IMR-90 (cell line): ENCODE results near the gene ZNF264.

Experiments
- BHLHE40 ChIP-seq: fragments of 150-350 bp; IDR thresholded peaks from 2 replicates; pipeline ENCODE4 v1.6.1; 2016; ENCODE audit warnings: mild to moderate bottlenecking, low read depth, low read length
- CEBPB ChIP-seq: IDR thresholded peaks from 2 replicates; pipeline ENCODE4 v1.6.1; 2012; ENCODE audit warnings: low read depth, low read length, improper control_type of control experiment
- FOS ChIP-seq: fragments of 150-350 bp; IDR thresholded peaks from 2 replicates; pipeline ENCODE4 v1.6.1; 2016; ENCODE audit warnings: low read depth, low read length
- POLR2A ChIP-seq: IDR thresholded peaks from 2 replicates; pipeline ENCODE4 v1.6.1; 2012; ENCODE audit warnings: mild to moderate bottlenecking, low read depth, low read length
- RFX5 ChIP-seq: IDR thresholded peaks from 2 replicates; pipeline ENCODE4 v1.8.0; 2012; ENCODE audit warnings: low read depth, mild to moderate bottlenecking, low read length, moderate library complexity
- TF ChIP-seq, protein P1 (sequence below): conservative IDR thresholded peaks from 2 replicates; pipeline ENCODE4 v1.5.1; 2012; ENCODE audit warnings: mild to moderate bottlenecking, low read depth, low read length, improper control_type of control experiment

DNA sequence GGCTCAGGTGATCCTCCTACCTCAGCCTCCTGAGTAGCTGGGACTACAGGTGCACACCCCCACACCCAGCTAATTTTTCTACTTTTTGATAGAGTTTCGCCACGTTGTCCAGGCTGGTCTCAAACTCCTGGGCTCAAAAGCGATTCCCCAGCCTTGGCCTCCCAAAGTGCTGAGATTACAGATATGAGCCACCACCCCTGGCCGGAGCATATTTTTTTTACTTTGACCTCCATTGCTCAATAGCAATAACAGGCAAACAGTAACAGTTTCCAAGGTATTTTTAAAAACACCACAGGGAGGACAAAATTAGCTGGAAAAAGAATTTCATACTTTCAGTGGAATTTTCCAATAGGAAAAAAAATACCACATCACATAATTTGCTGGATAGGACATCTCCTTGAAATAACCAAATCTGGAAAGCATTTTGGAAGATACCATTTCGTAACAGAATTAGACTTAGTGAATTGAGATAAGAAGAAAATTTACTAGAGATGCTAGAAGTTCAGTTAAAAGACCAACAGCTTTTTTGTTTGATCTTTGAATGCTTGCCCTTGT, 29.2 kb upstream of the ZNF264 start:
- TF ChIP-seq, protein P1, sequence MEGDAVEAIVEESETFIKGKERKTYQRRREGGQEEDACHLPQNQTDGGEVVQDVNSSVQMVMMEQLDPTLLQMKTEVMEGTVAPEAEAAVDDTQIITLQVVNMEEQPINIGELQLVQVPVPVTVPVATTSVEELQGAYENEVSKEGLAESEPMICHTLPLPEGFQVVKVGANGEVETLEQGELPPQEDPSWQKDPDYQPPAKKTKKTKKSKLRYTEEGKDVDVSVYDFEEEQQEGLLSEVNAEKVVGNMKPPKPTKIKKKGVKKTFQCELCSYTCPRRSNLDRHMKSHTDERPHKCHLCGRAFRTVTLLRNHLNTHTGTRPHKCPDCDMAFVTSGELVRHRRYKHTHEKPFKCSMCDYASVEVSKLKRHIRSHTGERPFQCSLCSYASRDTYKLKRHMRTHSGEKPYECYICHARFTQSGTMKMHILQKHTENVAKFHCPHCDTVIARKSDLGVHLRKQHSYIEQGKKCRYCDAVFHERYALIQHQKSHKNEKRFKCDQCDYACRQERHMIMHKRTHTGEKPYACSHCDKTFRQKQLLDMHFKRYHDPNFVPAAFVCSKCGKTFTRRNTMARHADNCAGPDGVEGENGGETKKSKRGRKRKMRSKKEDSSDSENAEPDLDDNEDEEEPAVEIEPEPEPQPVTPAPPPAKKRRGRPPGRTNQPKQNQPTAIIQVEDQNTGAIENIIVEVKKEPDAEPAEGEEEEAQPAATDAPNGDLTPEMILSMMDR = no peak
- TF ChIP-seq BHLHE40 (no peak), RFX5 (no peak), POLR2A (no peak), FOS (no peak), CEBPB (no peak)
